Naive thymus-derived CD4-positive, alpha-beta T cell (primary cell): ENCODE measurements around the gene COTL1. TPM values are rescaled to one million over a fixed set of nuclear protein-coding genes. Genes with fewer than 3 reads are reported as not detected.

ENCODE experiments used
- ATAC-seq: fragments of 150-1000 bp; cut with Tn5 transposase; 2 replicates; pipeline ENCODE4 v1.10.0; 2021; ENCODE audit warnings: mild to moderate bottlenecking, moderate library complexity
- CTCF ChIA-PET: fragments of 350-600 bp; sonication (Branson Sonifier 250); formaldehyde crosslinking; loops from one replicate; lab custom pipeline; 2021; ENCODE audit warnings: antibody characterized with exemption; lab: Charles Lee
- POLR2A ChIA-PET: fragments of 350-600 bp; sonication (Branson Sonifier 250); formaldehyde crosslinking; loops from one replicate; lab custom pipeline; 2021; ENCODE audit warnings: antibody characterized with exemption, inconsistent platforms; lab: Charles Lee
- DNase-seq, 9 donors: peaks; one replicate each; pipeline versions ENCODE4 v3.0.0 to v3.0.0-alpha.2; 2020 to 2022; ENCODE audit warnings: mixed read lengths in 1 of 9
- H3K27ac ChIP-seq: one replicate; pipeline ENCODE4 v1.7.0; 2013; ENCODE audit warnings: mild to moderate bottlenecking, low read depth, low read length, moderate library complexity
- H3K27me3 ChIP-seq, 2 donors: one replicate each; pipeline ENCODE4 v1.7.0; 2013; ENCODE audit warnings: low read length in 2 of 2, mild to moderate bottlenecking in 2 of 2, moderate library complexity in 2 of 2; ENCODE audit not compliant: control insufficient read depth in 2 of 2, insufficient read depth in 2 of 2
- H3K36me3 ChIP-seq, 3 experiments: 1 replicate in 2 of 3; 2 replicates in 1 of 3; pipeline ENCODE4 v1.7.0; 2013; ENCODE audit warnings: low read length in 3 of 3, mild to moderate bottlenecking in 3 of 3, moderate library complexity in 1 of 3; ENCODE audit not compliant: insufficient read depth in 3 of 3, control insufficient read depth in 2 of 3
- H3K4me1 ChIP-seq, 2 donors: one replicate each; pipeline ENCODE4 v1.7.0; 2013; ENCODE audit warnings: low read length in 2 of 2, mild to moderate bottlenecking in 2 of 2, moderate library complexity in 1 of 2; ENCODE audit not compliant: control insufficient read depth in 2 of 2, insufficient read depth in 2 of 2
- H3K4me3 ChIP-seq: 2 replicates; pipeline ENCODE4 v1.7.0; 2013; ENCODE audit warnings: mild to moderate bottlenecking, low read length
- H3K9me3 ChIP-seq, 3 experiments: 1 replicate in 2 of 3; 2 replicates in 1 of 3; pipeline ENCODE4 v1.7.0; 2013; ENCODE audit warnings: low read length in 3 of 3; ENCODE audit not compliant: control insufficient read depth in 2 of 3
- H3K27ac Mint-ChIP-seq, 9 donors: one replicate each; pipeline ENCODE4 v1.8.0; 2020 to 2022; ENCODE audit warnings: mixed read lengths in 9 of 9, mild to moderate bottlenecking in 8 of 9, moderate library complexity in 5 of 9, inconsistent platforms in 2 of 9
- H3K27me3 Mint-ChIP-seq, 5 donors: one replicate each; pipeline ENCODE4 v1.8.0; 2021 to 2022; ENCODE audit warnings: mixed read lengths in 5 of 5, mild to moderate bottlenecking in 1 of 5
- H3K36me3 Mint-ChIP-seq, 5 donors: one replicate each; pipeline ENCODE4 v1.8.0; 2020 to 2022; ENCODE audit warnings: mixed read lengths in 5 of 5, mild to moderate bottlenecking in 3 of 5, inconsistent platforms in 1 of 5
- H3K4me1 Mint-ChIP-seq, 7 donors: one replicate each; pipeline ENCODE4 v1.8.0; 2020 to 2022; ENCODE audit warnings: mixed read lengths in 7 of 7, mild to moderate bottlenecking in 3 of 7, inconsistent platforms in 1 of 7
- H3K4me3 Mint-ChIP-seq, 10 donors: one replicate each; pipeline ENCODE4 v1.8.0; 2020 to 2022; ENCODE audit warnings: mild to moderate bottlenecking in 10 of 10, mixed read lengths in 10 of 10, moderate library complexity in 6 of 10, inconsistent platforms in 2 of 10
- H3K9me3 Mint-ChIP-seq, 11 donors: one replicate each; pipeline ENCODE4 v1.8.0; 2020 to 2022; ENCODE audit warnings: mixed read lengths in 11 of 11, mild to moderate bottlenecking in 4 of 11, inconsistent platforms in 1 of 11, moderate library complexity in 1 of 11
- intact Hi-C, 2 donors: fragments of 100-400 bp; cut with micrococcal nuclease; formaldehyde crosslinking; loops; one replicate each; pipeline ENCODE4 v1.15.1; 2023
- polyA plus RNA-seq, 2 donors: library from polyadenylated mRNA; unstranded; fragments of 300-500 nt; fragmentation: Illumina TruSeq; gene quantifications; one replicate each; pipeline ENCODE4 v1.2.3, GENCODE V29; 2021
- total RNA-seq, 6 experiments: library from RNA in 5 of 6; stranded (reverse) in 5 of 6; gene quantifications; 1 replicate in 5 of 6; 2 replicates in 1 of 6; pipeline ENCODE4 v1.2.3 and lab custom pipeline; 2021 to 2026

The COTL1 gene
- total and polyA plus RNA-seq, 7 experiments from 2014 or later: 84.2 to 704 (median 268) TPM

DNA sequence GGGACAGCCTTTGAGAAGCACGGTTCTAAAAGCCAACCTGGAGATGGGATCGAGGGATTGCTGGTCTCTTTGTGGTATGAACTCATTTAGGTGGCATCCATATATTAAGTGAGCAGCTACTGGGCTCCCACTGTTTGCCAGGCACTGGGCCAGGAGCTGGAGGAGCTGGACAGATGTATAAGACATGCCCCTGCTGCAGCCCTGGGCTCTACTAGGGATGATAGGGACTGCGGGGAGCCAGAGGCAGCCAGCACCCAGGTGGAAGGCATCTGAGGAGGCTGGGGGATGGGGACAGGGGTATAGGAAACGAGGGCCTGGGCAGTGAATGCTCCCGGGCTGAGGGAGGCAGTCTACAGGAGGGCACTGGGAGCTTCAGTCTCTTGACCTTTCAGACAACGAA lies 60.4 kb downstream of the COTL1 start:
- Histone ChIP-seq H3K4me1 (peaks cover 24 to 25% of the 10 kb centered on the region in 2 donors), H3K9me3 (no peaks in the 10 kb centered on the region), H3K36me3 (no peaks in the 10 kb centered on the region), H3K27me3 (no peaks in the 10 kb centered on the region), H3K27ac (no peak overlapping the region), H3K4me3 (no peak overlapping the region)
- POLR2A ChIA-PET: interaction anchor here (0.9 kb wide), 1 partner anchor 60 kb away, joined by 3 read pairs; no protein-coding TSS in a partner anchor
- Mint-ChIP-seq H3K27ac (peak overlapping the region in 3 of 9 donors; percentile 36 to 51 (median 48)), H3K9me3 (no peaks in the 10 kb centered on the region), H3K4me1 (peaks cover 5 to 43% (median 32%) of the 10 kb centered on the region in 7 donors), H3K4me3 (no peak overlapping the region), H3K27me3 (no peaks in the 10 kb centered on the region), H3K36me3 (peaks cover 0 to 22% (median 0%) of the 10 kb centered on the region in 5 donors)
- DNase-seq (no peak), ATAC-seq (no peak)
- CTCF ChIA-PET: interaction anchor here (1.0 kb wide), 1 partner anchor 66 kb away, joined by 11 read pairs; no protein-coding TSS in a partner anchor
- intact Hi-C loops: no loop called here

DNA sequence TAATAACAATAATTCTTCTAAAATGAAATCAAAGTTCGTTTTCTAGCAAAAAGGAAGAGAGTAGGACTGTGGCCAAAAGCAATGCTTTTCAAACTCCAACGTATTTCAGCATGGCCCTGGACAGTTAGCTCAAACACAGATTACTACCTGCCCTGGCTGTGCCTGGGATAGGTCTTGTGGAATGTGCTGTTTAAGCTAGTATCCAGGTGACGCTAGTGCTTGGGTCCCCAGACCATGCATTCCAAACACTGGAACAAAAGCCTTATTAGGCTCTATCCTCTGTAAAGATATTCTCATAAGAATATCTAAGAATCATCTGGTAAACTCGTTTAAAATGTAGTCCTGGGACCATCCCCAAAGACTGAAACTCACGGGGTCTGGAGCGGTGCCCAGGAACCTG lies 60.8 kb downstream of the COTL1 start:
- no peaks in the 10 kb centered on the region for H3K27me3 Mint-ChIP-seq
- H3K4me3 Mint-ChIP-seq: no peak overlapping the region
- Histone ChIP-seq H3K4me3 (no peak overlapping the region), H3K27ac (no peak overlapping the region), H3K27me3 (no peaks in the 10 kb centered on the region), H3K4me1 (peaks cover 27 to 28% of the 10 kb centered on the region in 2 donors), H3K36me3 (no peaks in the 10 kb centered on the region), H3K9me3 (no peaks in the 10 kb centered on the region)
- ATAC-seq (no peak), DNase-seq (no peak)
- H3K27ac Mint-ChIP-seq: peak overlapping the region in 2 of 9 donors; percentile 36 to 48
- POLR2A ChIA-PET: interaction anchor here (0.9 kb wide), 1 partner anchor 60 kb away, joined by 3 read pairs; no protein-coding TSS in a partner anchor
- CTCF ChIA-PET: interaction anchor here (1.0 kb wide), 1 partner anchor 67 kb away, joined by 11 read pairs; no protein-coding TSS in a partner anchor
- H3K9me3 Mint-ChIP-seq: no peaks in the 10 kb centered on the region
- intact Hi-C loops: no loop called here
- peaks cover 0 to 26% (median 0%) of the 10 kb centered on the region in 5 donors for H3K36me3 Mint-ChIP-seq
- H3K4me1 Mint-ChIP-seq: peaks cover 9 to 47% (median 36%) of the 10 kb centered on the region in 7 donors

DNA sequence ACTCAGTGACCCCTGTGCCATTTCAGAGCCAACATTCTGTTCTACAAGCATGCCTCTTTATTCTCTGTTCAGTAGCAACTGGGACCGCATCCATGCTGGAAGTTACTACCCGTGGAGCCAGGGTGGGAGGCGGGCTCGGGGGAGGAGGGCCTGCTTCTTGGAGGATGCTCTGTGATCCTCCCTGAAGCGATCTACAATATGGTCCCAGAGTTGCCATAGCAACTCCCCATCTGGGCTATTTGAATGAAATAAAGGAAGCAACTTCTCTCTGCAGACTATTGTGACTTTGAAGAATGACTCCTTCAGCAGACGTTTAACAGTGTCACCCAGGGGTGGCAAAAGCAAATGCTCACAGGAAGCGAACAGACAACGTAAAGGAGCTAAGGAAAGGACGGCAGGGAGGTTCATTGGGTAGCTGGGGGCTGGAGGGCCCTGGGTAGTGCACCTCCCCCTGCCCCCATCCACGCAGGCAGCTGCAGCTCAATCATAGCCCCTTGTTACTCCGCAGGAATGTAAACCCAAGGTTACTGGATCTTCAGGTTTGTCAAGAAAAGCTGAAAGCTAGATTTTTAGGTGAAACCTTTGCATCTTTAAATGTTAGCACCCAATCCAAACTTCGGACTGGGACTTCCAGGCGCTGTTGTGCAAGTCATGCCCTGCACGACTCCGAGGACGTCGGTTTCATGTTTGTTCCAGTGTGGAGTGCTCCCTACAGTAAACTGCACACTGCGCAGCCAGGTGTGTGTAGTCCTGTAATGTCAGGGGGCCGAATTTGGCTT lies 62.3 kb downstream of the COTL1 start:
- Histone ChIP-seq H3K9me3 (no peaks in the 10 kb centered on the region), H3K4me3 (no peak overlapping the region), H3K36me3 (no peaks in the 10 kb centered on the region), H3K4me1 (peaks cover 32 to 37% of the 10 kb centered on the region in 2 donors), H3K27me3 (no peaks in the 10 kb centered on the region), H3K27ac (peak overlapping the region; percentile 17)
- no peaks in the 10 kb centered on the region for H3K27me3 Mint-ChIP-seq
- DNase-seq (peak in 5 of 9 donors; percentile 11 to 42 (median 34)), ATAC-seq (no peak)
- peaks cover 0 to 27% (median 0%) of the 10 kb centered on the region in 5 donors for H3K36me3 Mint-ChIP-seq
- POLR2A ChIA-PET: interaction anchor here (1.0 to 4.8 kb wide), 4 partner anchors 36 to 46 kb away, joined by 3 to 29 read pairs (median 8); no protein-coding TSS in a partner anchor
- peaks cover 13 to 52% (median 42%) of the 10 kb centered on the region in 7 donors for H3K4me1 Mint-ChIP-seq
- CTCF ChIA-PET: interaction anchor here (1.2 to 2.6 kb wide), 2 partner anchors 32 to 67 kb away, joined by 3 to 9 read pairs; no protein-coding TSS in a partner anchor
- H3K9me3 Mint-ChIP-seq: no peaks in the 10 kb centered on the region
- peak overlapping the region in 6 of 10 donors; percentile 4 to 59 (median 32) for H3K4me3 Mint-ChIP-seq
- peak overlapping the region in 8 of 9 donors; percentile 28 to 76 (median 66) for H3K27ac Mint-ChIP-seq
- intact Hi-C loops: loop anchor here in 1 of 2 donors (2.0 kb wide), 2 partner anchors 61 to 171 kb away; no protein-coding TSS in a partner anchor

DNA sequence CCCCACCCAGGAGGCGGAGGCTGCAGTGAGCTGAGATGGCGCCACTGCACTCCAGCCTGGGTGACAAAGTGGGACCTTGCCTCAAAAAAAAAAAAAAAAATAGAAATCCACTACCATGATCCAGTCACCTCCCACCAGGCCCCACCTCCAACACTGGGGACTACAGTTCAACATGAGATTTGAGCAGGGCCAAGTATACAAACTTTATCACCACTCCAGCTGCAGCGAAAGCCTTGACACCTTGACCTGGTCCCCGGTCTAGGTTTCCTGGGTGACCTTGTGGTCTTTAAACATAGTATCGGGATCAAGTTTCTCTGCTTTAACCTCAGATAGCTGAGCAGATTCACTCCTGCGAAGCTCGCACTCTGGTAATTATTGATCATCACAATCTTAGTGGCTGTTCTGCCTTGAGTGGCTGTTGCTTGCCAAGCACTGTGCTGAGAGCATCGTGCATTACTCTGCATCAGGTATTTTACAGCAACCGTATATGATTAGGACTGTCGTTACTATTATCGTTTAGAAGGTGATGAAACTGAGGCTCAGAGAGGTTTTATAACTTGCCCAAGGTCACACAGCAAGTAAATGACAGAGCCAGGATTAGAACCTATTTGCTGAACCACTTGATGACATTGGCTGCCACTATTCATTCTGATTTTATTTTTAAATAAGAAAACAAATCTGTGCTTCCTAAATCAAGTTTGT lies 63.1 kb downstream of the COTL1 start:
- no peaks in the 10 kb centered on the region for H3K9me3 ChIP-seq
- H3K4me1 ChIP-seq: peaks cover 40 to 45% of the 10 kb centered on the region in 2 donors
- DNase-seq (no peak), ATAC-seq (no peak)
- no peaks in the 10 kb centered on the region for H3K36me3 ChIP-seq
- H3K27me3 ChIP-seq: no peaks in the 10 kb centered on the region
- Mint-ChIP-seq H3K4me3 (peak overlapping the region in 6 of 10 donors; percentile 81 to 97 (median 91)), H3K27me3 (no peaks in the 10 kb centered on the region), H3K9me3 (no peaks in the 10 kb centered on the region), H3K36me3 (peaks cover 0 to 30% (median 0%) of the 10 kb centered on the region in 5 donors), H3K27ac (peak overlapping the region; percentile 65 to 100 (median 91)), H3K4me1 (peaks cover 16 to 57% (median 50%) of the 10 kb centered on the region in 7 donors)
- ChIA-PET POLR2A (interaction anchor here (0.6 to 4.8 kb wide), 15 partner anchors 8 to 93 kb away, joined by 3 to 29 read pairs (median 7); partner anchors contain the start of gene COTL1), CTCF (interaction anchor here (1.4 to 2.6 kb wide), 6 partner anchors 36 to 68 kb away, joined by 3 to 9 read pairs (median 6); no protein-coding TSS in a partner anchor)
- H3K4me3 ChIP-seq: peak overlapping the region; percentile 81
- intact Hi-C loops: loop anchor here (1.0 to 2.0 kb wide), 5 partner anchors 40 to 172 kb away; no protein-coding TSS in a partner anchor
- peak overlapping the region; percentile 76 for H3K27ac ChIP-seq

- ChIA-PET CTCF (interaction anchor here (1.2 to 2.6 kb wide), 7 partner anchors 35 to 69 kb away, joined by 3 to 9 read pairs (median 5); no protein-coding TSS in a partner anchor), POLR2A (interaction anchor here (0.6 to 4.8 kb wide), 15 partner anchors 9 to 94 kb away, joined by 3 to 29 read pairs (median 7); partner anchors contain the start of gene COTL1)
- Mint-ChIP-seq H3K9me3 (no peaks in the 10 kb centered on the region), H3K27me3 (no peaks in the 10 kb centered on the region), H3K36me3 (peaks cover 0 to 37% (median 0%) of the 10 kb centered on the region in 5 donors), H3K4me1 (peaks cover 24 to 63% (median 59%) of the 10 kb centered on the region in 7 donors), H3K27ac (peak overlapping the region; percentile 87 to 100 (median 94)), H3K4me3 (peak overlapping the region; percentile 81 to 99 (median 91))
- intact Hi-C loops: loop anchor here (1.0 to 2.0 kb wide), 5 partner anchors 40 to 173 kb away; no protein-coding TSS in a partner anchor
- peak in 8 of 9 donors; percentile 46 to 84 (median 76) for DNase-seq
- Histone ChIP-seq H3K27me3 (no peaks in the 10 kb centered on the region), H3K36me3 (no peaks in the 10 kb centered on the region), H3K9me3 (no peaks in the 10 kb centered on the region), H3K27ac (peak overlapping the region; percentile 76), H3K4me1 (peaks cover 44 to 51% of the 10 kb centered on the region in 2 donors), H3K4me3 (peak overlapping the region; percentile 81)
- ATAC-seq: peak; percentile 62
Observed at GRCh38 chr16:84553873-84554399, 63.9 kb downstream of the COTL1 start.
